AG04450 (cell line): ENCODE measurements around the gene NUP210L. TPM values are rescaled to one million over a fixed set of nuclear protein-coding genes. Genes with fewer than 3 reads are reported as not detected.

Experiments used
- CTCF ChIA-PET: fragments of 300-600, 350-600 bp; formaldehyde crosslinking; extraction: SDS; loops from one replicate; lab custom pipeline; 2022; ENCODE audit warnings: antibody characterized with exemption, inconsistent platforms; lab: Charles Lee
- POLR2A ChIA-PET: fragments of 350-600 bp; formaldehyde crosslinking; extraction: SDS; loops from one replicate; lab custom pipeline; 2021; ENCODE audit warnings: antibody characterized with exemption, inconsistent platforms; lab: Yijun Ruan, JAX
- DNase-seq: peaks from one replicate; pipeline ENCODE4 v3.0.0-alpha.2; 2011; ENCODE audit warnings: low read depth, low spot score
- H3K27ac ChIP-seq: one replicate; pipeline ENCODE4 v1.5.1; 2012; ENCODE audit warnings: low read depth, low read length, control low read depth
- H3K27me3 ChIP-seq: one replicate; pipeline ENCODE4 v1.6.0; 2012; ENCODE audit warnings: low read length; ENCODE audit not compliant: control insufficient read depth, insufficient read depth
- H3K4me3 ChIP-seq: 2 replicates; pipeline ENCODE4 v1.5.1; 2011; ENCODE audit warnings: mild to moderate bottlenecking, low read depth, low read length, control low read depth
- H3K9me3 ChIP-seq: 2 replicates; pipeline ENCODE4 v1.5.1; 2012; ENCODE audit warnings: low read length; ENCODE audit not compliant: control insufficient read depth, insufficient read depth
- CTCF ChIP-seq: IDR thresholded peaks from 2 replicates; pipeline ENCODE4 v1.5.1; 2011; ENCODE audit warnings: low read depth, low read length, control low read depth, inconsistent platforms
- polyA plus RNA-seq: library from polyadenylated mRNA; depleted of rRNA; stranded (reverse); fragments of >200 nt; gene quantifications from 2 replicates; pipeline ENCODE4 v1.2.3, GENCODE V29; 2011

NUP210L gene
- polyA plus RNA-seq, 1 experiment = not detected

- Histone ChIP-seq H3K4me3 (peak overlapping the region; percentile 99), H3K27ac (peak overlapping the region; percentile 84), H3K27me3 (no peaks in the 10 kb centered on the region), H3K9me3 (peaks cover 3% of the 10 kb centered on the region; the same call in 1 of the 2 replicates)
- ChIA-PET POLR2A (interaction anchor here (0.7 to 1.6 kb wide), 3 partner anchors 37 to 193 kb away, joined by 4 to 11 read pairs (median 5); partner anchors contain the start of gene RPS27), CTCF (interaction anchor here (0.9 kb wide), 1 partner anchor 16 kb away, joined by 8 read pairs; no protein-coding TSS in a partner anchor)
- no peak for TF ChIP-seq CTCF
- peak; percentile 79 for DNase-seq
These were observed 28.4 kb upstream of the NUP210L start for GRCh38 chr1:154183046-154183915.

GRCh38 chr1:154182344-154183045, 27.6 kb upstream of the NUP210L start:
- H3K9me3 ChIP-seq = peaks cover 3% of the 10 kb centered on the region; the same call in 1 of the 2 replicates
- DNase-seq = peak; percentile 42
- no peak for TF ChIP-seq CTCF
- peak overlapping the region; percentile 99 for H3K4me3 ChIP-seq
- H3K27ac ChIP-seq = peak overlapping the region; percentile 84
- CTCF ChIA-PET = interaction anchor here (0.6 kb wide), 1 partner anchor 505 kb away, joined by 4 read pairs; no protein-coding TSS in a partner anchor
- no peaks in the 10 kb centered on the region for H3K27me3 ChIP-seq
- POLR2A ChIA-PET = interaction anchor here (0.7 to 1.6 kb wide), 5 partner anchors 11 to 192 kb away, joined by 3 to 11 read pairs (median 4); partner anchors contain the start of genes NUP210L and RPS27

- peak overlapping the region; percentile 99 for H3K4me3 ChIP-seq
- no peak for DNase-seq
- TF ChIP-seq CTCF = no peak
- CTCF ChIA-PET = interaction anchor here (0.6 kb wide), 1 partner anchor 505 kb away, joined by 4 read pairs; no protein-coding TSS in a partner anchor
- H3K27me3 ChIP-seq = no peaks in the 10 kb centered on the region
- POLR2A ChIA-PET = interaction anchor here (0.7 to 1.6 kb wide), 5 partner anchors 11 to 192 kb away, joined by 3 to 11 read pairs (median 4); partner anchors contain the start of genes NUP210L and RPS27
- peak overlapping the region; percentile 84 for H3K27ac ChIP-seq
- peaks cover 3% of the 10 kb centered on the region; the same call in 1 of the 2 replicates for H3K9me3 ChIP-seq
These were observed 27.1 kb upstream of the NUP210L start for GRCh38 chr1:154181944-154182343.

- no peak for TF ChIP-seq CTCF
- peak overlapping the region; percentile 1 for H3K27ac ChIP-seq
- H3K4me3 ChIP-seq = peak overlapping the region; percentile 32
- CTCF ChIA-PET = interaction anchor here (0.9 kb wide), 1 partner anchor 91 kb away, joined by 3 read pairs; no protein-coding TSS in a partner anchor
- POLR2A ChIA-PET = no interaction called here
- no peaks in the 10 kb centered on the region for H3K27me3 ChIP-seq
- H3K9me3 ChIP-seq = peaks cover 3% of the 10 kb centered on the region; the same call in 1 of the 2 replicates
- DNase-seq = no peak
These were observed 25.2 kb upstream of the NUP210L start for GRCh38 chr1:154179946-154180687.
